ENCODE data around the gene EFNA5. TPM values are rescaled to one million over a fixed set of nuclear protein-coding genes. Genes with fewer than 3 reads are reported as not detected.

Gene EFNA5
- total RNA-seq, 1 donor from 2014 or later = 11.8 TPM

- no peaks in the 10 kb centered on the region for H3K27me3 ChIP-seq
- H3K27ac ChIP-seq = no peak overlapping the region
- TF ChIP-seq CTCF (IDR thresholded peaks at IDR 0.05) (no peak), POLR2A (IDR thresholded peaks at IDR 0.05) (no peak), POLR2AphosphoS5 (IDR thresholded peaks at IDR 0.05; ENCODE audit: insufficient read depth in 1 of 2, low read depth in 1 of 2) (no peak)
- no peak for DNase-seq (ENCODE audit: extremely low spot score in 2 of 2)
- H3K36me3 ChIP-seq = no peaks in the 10 kb centered on the region
- intact Hi-C loops (cut with DNase I) = no loop called here
- no peaks in the 10 kb centered on the region for H3K9me3 ChIP-seq
- H3K4me3 ChIP-seq = no peak overlapping the region
- no peaks in the 10 kb centered on the region for H3K4me1 ChIP-seq
Observed at GRCh38 chr5:107680799-107681198, 10.1 kb upstream of the EFNA5 start.

GRCh38 chr5:107680099-107680498 is 9.4 kb upstream of the EFNA5 start:
- no peaks in the 10 kb centered on the region for H3K4me1 ChIP-seq
- intact Hi-C loops (cut with DNase I) = no loop called here
- H3K36me3 ChIP-seq = no peaks in the 10 kb centered on the region
- H3K9me3 ChIP-seq = no peaks in the 10 kb centered on the region
- DNase-seq (ENCODE audit: extremely low spot score in 2 of 2) = no peak
- H3K27me3 ChIP-seq = no peaks in the 10 kb centered on the region
- H3K4me3 ChIP-seq = no peak overlapping the region
- H3K27ac ChIP-seq = no peak overlapping the region
- TF ChIP-seq CTCF (IDR thresholded peaks at IDR 0.05) (no peak), POLR2AphosphoS5 (IDR thresholded peaks at IDR 0.05; ENCODE audit: insufficient read depth in 1 of 2, low read depth in 1 of 2) (no peak), POLR2A (IDR thresholded peaks at IDR 0.05) (no peak)

- H3K4me3 ChIP-seq = no peak overlapping the region
- TF ChIP-seq POLR2A (IDR thresholded peaks at IDR 0.05) (no peak), CTCF (IDR thresholded peaks at IDR 0.05) (no peak), POLR2AphosphoS5 (IDR thresholded peaks at IDR 0.05; ENCODE audit: insufficient read depth in 1 of 2, low read depth in 1 of 2) (no peak)
- intact Hi-C loops (cut with DNase I) = no loop called here
Observed at GRCh38 chr5:107676702-107677101, 6.0 kb upstream of the EFNA5 start.

GRCh38 chr5:107675201-107675600 is 4.5 kb upstream of the EFNA5 start:
- Histone ChIP-seq H3K27ac (no peak overlapping the region), H3K36me3 (no peaks in the 10 kb centered on the region), H3K27me3 (no peaks in the 10 kb centered on the region), H3K9me3 (no peaks in the 10 kb centered on the region), H3K4me3 (no peak overlapping the region), H3K4me1 (peaks cover 12% of the 10 kb centered on the region)
- no peak for DNase-seq (ENCODE audit: extremely low spot score in 2 of 2)
- intact Hi-C loops (cut with DNase I) = no loop called here
- TF ChIP-seq POLR2A (IDR thresholded peaks at IDR 0.05) (no peak), POLR2AphosphoS5 (IDR thresholded peaks at IDR 0.05; ENCODE audit: insufficient read depth in 1 of 2, low read depth in 1 of 2) (no peak), CTCF (IDR thresholded peaks at IDR 0.05) (no peak)

More at GRCh38 chr5:107676702-107677101, 6.0 kb upstream of the EFNA5 start:
- no peak overlapping the region for H3K27ac ChIP-seq
- DNase-seq (ENCODE audit: extremely low spot score in 2 of 2) = no peak
- H3K36me3 ChIP-seq = no peaks in the 10 kb centered on the region
- H3K9me3 ChIP-seq = no peaks in the 10 kb centered on the region
- H3K27me3 ChIP-seq = no peaks in the 10 kb centered on the region
- H3K4me1 ChIP-seq = peaks cover 12% of the 10 kb centered on the region

GRCh38 chr5:107674655-107675054 is 3.9 kb upstream of the EFNA5 start:
- peaks cover 12% of the 10 kb centered on the region for H3K4me1 ChIP-seq
- H3K9me3 ChIP-seq = no peaks in the 10 kb centered on the region
- no peaks in the 10 kb centered on the region for H3K36me3 ChIP-seq
- intact Hi-C loops (cut with DNase I) = no loop called here
- DNase-seq (ENCODE audit: extremely low spot score in 2 of 2) = no peak
- no peak overlapping the region for H3K4me3 ChIP-seq
- H3K27ac ChIP-seq = no peak overlapping the region
- H3K27me3 ChIP-seq = no peaks in the 10 kb centered on the region
- TF ChIP-seq POLR2AphosphoS5 (IDR thresholded peaks at IDR 0.05; ENCODE audit: insufficient read depth in 1 of 2, low read depth in 1 of 2) (no peak), CTCF (IDR thresholded peaks at IDR 0.05) (no peak), POLR2A (IDR thresholded peaks at IDR 0.05) (no peak)

All from vagina (tissue), 2 donors.